Measurements from ENCODE around the gene GRIA3. TPM values are rescaled to one million over a fixed set of nuclear protein-coding genes. Genes with fewer than 3 reads are reported as not detected.

The GRIA3 gene
- total RNA-seq, 8 experiments from 2014 or later: 0.28 to 11.3 (median 6.8) TPM; not detected in 1

GRCh38 chrX:123298026-123298425, 113.9 kb downstream of the GRIA3 start:
- WGBS, 10 experiments: 14 to 57% (median 40%) methylated on average over 1 of the region's 1 CpG; no CpG with 5 or more reads in 7 of the 10 experiments
- Histone ChIP-seq H3K27ac (no peak overlapping the region), H3K4me3 (no peak overlapping the region), H3K4me1 (replicated peaks in 1 of 2) (no peaks in the 10 kb centered on the region)
- in situ Hi-C loops (cut with MboI; ENCODE audit: low pct_unique_long_range_greater_than_20kb in 2 of 9, low sequenced_read_pairs in 9 of 9, unreplicated experiment in 9 of 9): no loop called here
- ATAC-seq (replicated peaks in 6 of 8): no peak

GRCh38 chrX:123303429-123303828, 119.4 kb downstream of the GRIA3 start:
- Histone ChIP-seq H3K4me3 (no peak overlapping the region), H3K27ac (no peak overlapping the region), H3K4me1 (replicated peaks in 1 of 2) (no peaks in the 10 kb centered on the region)
- peak in 2 of 8 experiments; percentile 54 to 78 for ATAC-seq (replicated peaks in 6 of 8)
- in situ Hi-C loops (cut with MboI; ENCODE audit: low pct_unique_long_range_greater_than_20kb in 2 of 9, low sequenced_read_pairs in 9 of 9, unreplicated experiment in 9 of 9): no loop called here
- 45 to 100% (median 67%) methylated on average over 1 to 2 of the region's 2 CpGs; no CpG with 5 or more reads in 5 of the 10 experiments for WGBS, 10 experiments

GRCh38 chrX:123308658-123309057, 124.6 kb downstream of the GRIA3 start:
- in situ Hi-C loops (cut with MboI; ENCODE audit: low pct_unique_long_range_greater_than_20kb in 2 of 9, low sequenced_read_pairs in 9 of 9, unreplicated experiment in 9 of 9): no loop called here
- 20 to 67% methylated on average over 1 to 5 of the region's 5 CpGs; no CpG with 5 or more reads in 8 of the 10 experiments for WGBS, 10 experiments
- H3K4me3 ChIP-seq: no peak overlapping the region
- no peak for ATAC-seq (replicated peaks in 6 of 8)
- no peaks in the 10 kb centered on the region for H3K4me1 ChIP-seq (replicated peaks in 1 of 2)
- H3K27ac ChIP-seq: no peak overlapping the region

- in situ Hi-C loops (cut with MboI; ENCODE audit: low pct_unique_long_range_greater_than_20kb in 2 of 9, low sequenced_read_pairs in 9 of 9, unreplicated experiment in 9 of 9): no loop called here
- no peak for ATAC-seq (replicated peaks in 6 of 8)
- Histone ChIP-seq H3K27ac (no peak overlapping the region), H3K4me3 (no peak overlapping the region), H3K4me1 (replicated peaks in 1 of 2) (no peaks in the 10 kb centered on the region)
Measured at GRCh38 chrX:123310112-123310511, 126.0 kb downstream of the GRIA3 start.

GRCh38 chrX:123311486-123311885, 127.4 kb downstream of the GRIA3 start:
- Histone ChIP-seq H3K27ac (no peak overlapping the region), H3K4me1 (replicated peaks in 1 of 2) (no peaks in the 10 kb centered on the region), H3K4me3 (no peak overlapping the region)
- ATAC-seq (replicated peaks in 6 of 8): no peak
- WGBS, 10 experiments: 40 to 100% (median 80%) methylated on average over 1 of the region's 1 CpG; no CpG with 5 or more reads in 2 of the 10 experiments
- in situ Hi-C loops (cut with MboI; ENCODE audit: low pct_unique_long_range_greater_than_20kb in 2 of 9, low sequenced_read_pairs in 9 of 9, unreplicated experiment in 9 of 9): no loop called here

GRCh38 chrX:123313486-123313885, 129.4 kb downstream of the GRIA3 start:
- Histone ChIP-seq H3K4me1 (replicated peaks in 1 of 2) (no peaks in the 10 kb centered on the region), H3K4me3 (no peak overlapping the region), H3K27ac (no peak overlapping the region)
- in situ Hi-C loops (cut with MboI; ENCODE audit: low pct_unique_long_range_greater_than_20kb in 2 of 9, low sequenced_read_pairs in 9 of 9, unreplicated experiment in 9 of 9): no loop called here
- no peak for ATAC-seq (replicated peaks in 6 of 8)

GRCh38 chrX:123320622-123321021, 136.5 kb downstream of the GRIA3 start:
- Histone ChIP-seq H3K27ac (no peak overlapping the region), H3K4me3 (no peak overlapping the region), H3K4me1 (replicated peaks in 1 of 2) (peaks cover 4 to 7% of the 10 kb centered on the region in 2 donors)
- ATAC-seq (replicated peaks in 6 of 8): no peak
- WGBS, 10 experiments: 30 to 100% (median 70%) methylated on average over 1 to 4 of the region's 4 CpGs; no CpG with 5 or more reads in 4 of the 10 experiments
- in situ Hi-C loops (cut with MboI; ENCODE audit: low pct_unique_long_range_greater_than_20kb in 2 of 9, low sequenced_read_pairs in 9 of 9, unreplicated experiment in 9 of 9): no loop called here

- peak in 4 of 8 experiments; percentile 31 to 71 (median 34) for ATAC-seq (replicated peaks in 6 of 8)
- Histone ChIP-seq H3K4me1 (replicated peaks in 1 of 2) (peaks cover 4 to 7% of the 10 kb centered on the region in 2 donors), H3K4me3 (no peak overlapping the region), H3K27ac (no peak overlapping the region)
- WGBS, 10 experiments: 0 to 67% (median 29%) methylated on average over 1 of the region's 3 CpGs; no CpG with 5 or more reads in 5 of the 10 experiments
- in situ Hi-C loops (cut with MboI; ENCODE audit: low pct_unique_long_range_greater_than_20kb in 2 of 9, low sequenced_read_pairs in 9 of 9, unreplicated experiment in 9 of 9): no loop called here
Measured at GRCh38 chrX:123322536-123322935, 138.5 kb downstream of the GRIA3 start.

GRCh38 chrX:123324625-123325024, 140.5 kb downstream of the GRIA3 start:
- 0 to 62% (median 21%) methylated on average over 1 to 5 of the region's 5 CpGs; no CpG with 5 or more reads in 6 of the 10 experiments for WGBS, 10 experiments
- no peak overlapping the region for H3K4me3 ChIP-seq
- peaks cover 4 to 7% of the 10 kb centered on the region in 2 donors for H3K4me1 ChIP-seq (replicated peaks in 1 of 2)
- in situ Hi-C loops (cut with MboI; ENCODE audit: low pct_unique_long_range_greater_than_20kb in 2 of 9, low sequenced_read_pairs in 9 of 9, unreplicated experiment in 9 of 9): no loop called here
- ATAC-seq (replicated peaks in 6 of 8): peak in 5 of 8 experiments; percentile 38 to 67 (median 54)
- no peak overlapping the region for H3K27ac ChIP-seq

GRCh38 chrX:123330229-123330942, 146.3 kb downstream of the GRIA3 start:
- Histone ChIP-seq H3K4me3 (no peak overlapping the region), H3K27ac (no peak overlapping the region), H3K4me1 (replicated peaks in 1 of 2) (no peaks in the 10 kb centered on the region)
- no peak for ATAC-seq (replicated peaks in 6 of 8)
- in situ Hi-C loops (cut with MboI; ENCODE audit: low pct_unique_long_range_greater_than_20kb in 2 of 9, low sequenced_read_pairs in 9 of 9, unreplicated experiment in 9 of 9): no loop called here

- ATAC-seq (replicated peaks in 6 of 8): no peak
- H3K4me1 ChIP-seq (replicated peaks in 1 of 2): no peaks in the 10 kb centered on the region
- no peak overlapping the region for H3K4me3 ChIP-seq
- in situ Hi-C loops (cut with MboI; ENCODE audit: low pct_unique_long_range_greater_than_20kb in 2 of 9, low sequenced_read_pairs in 9 of 9, unreplicated experiment in 9 of 9): no loop called here
- no peak overlapping the region for H3K27ac ChIP-seq
Measured at GRCh38 chrX:123331349-123331748, 147.3 kb downstream of the GRIA3 start.

GRCh38 chrX:123331859-123332258, 147.8 kb downstream of the GRIA3 start:
- in situ Hi-C loops (cut with MboI; ENCODE audit: low pct_unique_long_range_greater_than_20kb in 2 of 9, low sequenced_read_pairs in 9 of 9, unreplicated experiment in 9 of 9): no loop called here
- no peaks in the 10 kb centered on the region for H3K4me1 ChIP-seq (replicated peaks in 1 of 2)
- H3K4me3 ChIP-seq: no peak overlapping the region
- no peak for ATAC-seq (replicated peaks in 6 of 8)
- WGBS, 10 experiments: 17 to 100% (median 60%) methylated on average over 1 of the region's 1 CpG; no CpG with 5 or more reads in 6 of the 10 experiments
- no peak overlapping the region for H3K27ac ChIP-seq

GRCh38 chrX:123336666-123337065, 152.6 kb downstream of the GRIA3 start:
- in situ Hi-C loops (cut with MboI; ENCODE audit: low pct_unique_long_range_greater_than_20kb in 2 of 9, low sequenced_read_pairs in 9 of 9, unreplicated experiment in 9 of 9): no loop called here
- no peak overlapping the region for H3K27ac ChIP-seq
- H3K4me1 ChIP-seq (replicated peaks in 1 of 2): peaks cover 3 to 12% of the 10 kb centered on the region in 2 donors
- 62 to 86% methylated on average over 1 of the region's 1 CpG; no CpG with 5 or more reads in 8 of the 10 experiments for WGBS, 10 experiments
- ATAC-seq (replicated peaks in 6 of 8): no peak
- no peak overlapping the region for H3K4me3 ChIP-seq
